ENCODE data around the gene MST1. TPM values are rescaled to one million over a fixed set of nuclear protein-coding genes. Genes with fewer than 3 reads are reported as not detected.

The MST1 gene
- total RNA-seq, result 1 to 10 TPM; 1.7 to 4.7 (median 3.8) TPM

- Histone ChIP-seq H3K27ac (replicated peaks in 1 of 4) (peak within 1 kb of the TSS; percentile 77 to 83 (median 82)), H3K36me3 (peaks cover 0 to 16% (median 4%) of the 10 kb centered on the region in 4 donors), H3K27me3 (peaks cover 0 to 35% (median 7%) of the 10 kb centered on the region in 4 donors), H3K9me3 (no peaks in the 10 kb centered on the region), H3K4me1 (peaks cover 30 to 60% (median 46%) of the 10 kb centered on the region in 4 donors), H3K4me3 (peak within 1 kb of the TSS; percentile 80 to 99 (median 90))
- TF ChIP-seq, protein P1, sequence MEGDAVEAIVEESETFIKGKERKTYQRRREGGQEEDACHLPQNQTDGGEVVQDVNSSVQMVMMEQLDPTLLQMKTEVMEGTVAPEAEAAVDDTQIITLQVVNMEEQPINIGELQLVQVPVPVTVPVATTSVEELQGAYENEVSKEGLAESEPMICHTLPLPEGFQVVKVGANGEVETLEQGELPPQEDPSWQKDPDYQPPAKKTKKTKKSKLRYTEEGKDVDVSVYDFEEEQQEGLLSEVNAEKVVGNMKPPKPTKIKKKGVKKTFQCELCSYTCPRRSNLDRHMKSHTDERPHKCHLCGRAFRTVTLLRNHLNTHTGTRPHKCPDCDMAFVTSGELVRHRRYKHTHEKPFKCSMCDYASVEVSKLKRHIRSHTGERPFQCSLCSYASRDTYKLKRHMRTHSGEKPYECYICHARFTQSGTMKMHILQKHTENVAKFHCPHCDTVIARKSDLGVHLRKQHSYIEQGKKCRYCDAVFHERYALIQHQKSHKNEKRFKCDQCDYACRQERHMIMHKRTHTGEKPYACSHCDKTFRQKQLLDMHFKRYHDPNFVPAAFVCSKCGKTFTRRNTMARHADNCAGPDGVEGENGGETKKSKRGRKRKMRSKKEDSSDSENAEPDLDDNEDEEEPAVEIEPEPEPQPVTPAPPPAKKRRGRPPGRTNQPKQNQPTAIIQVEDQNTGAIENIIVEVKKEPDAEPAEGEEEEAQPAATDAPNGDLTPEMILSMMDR (IDR thresholded peaks at IDR 0.05), result peak; percentile 29 to 37 (median 33)
- TF ChIP-seq POLR2AphosphoS5 (IDR thresholded peaks at IDR 0.05) (peak; percentile 86 to 87), POLR2A (IDR thresholded peaks at IDR 0.05; ENCODE audit: low read depth) (peak; percentile 6), EP300 (IDR thresholded peaks at IDR 0.05) (no peak)
- peak; percentile 97 for DNase-seq (ENCODE audit: extremely low spot score)
- 39% methylated on average over 2 of the region's 66 CpGs for WGBS
- intact Hi-C loops (cut with DNase I), result no loop called here
Measured at GRCh38 chr3:49689046-49689907, at the start of gene MST1, which contains the start of gene RNF123. MST1 (minus strand) TSS chr3:49689474; CDS start chr3:49688691, 783 bp downstream. RNF123 (plus strand) TSS chr3:49689557; CDS start chr3:49691166, 1,609 bp downstream.

GRCh38 chr3:49738067-49738713 is 48.9 kb upstream of the MST1 start:
- TF ChIP-seq POLR2A (IDR thresholded peaks at IDR 0.05; ENCODE audit: low read depth), result no peak
- no peak for TF ChIP-seq POLR2AphosphoS5 (IDR thresholded peaks at IDR 0.05)
- TF ChIP-seq, protein P1 (IDR thresholded peaks at IDR 0.05), result no peak
- TF ChIP-seq EP300 (IDR thresholded peaks at IDR 0.05), result no peak
- H3K4me1 ChIP-seq, result no peaks in the 10 kb centered on the region
- DNase-seq (ENCODE audit: extremely low spot score), result no peak
- H3K9me3 ChIP-seq, result no peaks in the 10 kb centered on the region
- H3K27ac ChIP-seq (replicated peaks in 1 of 4), result no peak overlapping the region
- no peak overlapping the region for H3K4me3 ChIP-seq
- H3K36me3 ChIP-seq, result peaks cover 35 to 73% (median 59%) of the 10 kb centered on the region in 4 donors
- intact Hi-C loops (cut with DNase I), result no loop called here
- 87% methylated on average over 11 of the region's 11 CpGs for WGBS
- no peaks in the 10 kb centered on the region for H3K27me3 ChIP-seq

- Histone ChIP-seq H3K27ac (replicated peaks in 1 of 4) (no peak overlapping the region), H3K27me3 (no peaks in the 10 kb centered on the region), H3K4me3 (no peak overlapping the region), H3K36me3 (peaks cover 53 to 95% (median 77%) of the 10 kb centered on the region in 4 donors), H3K9me3 (no peaks in the 10 kb centered on the region), H3K4me1 (no peaks in the 10 kb centered on the region)
- intact Hi-C loops (cut with DNase I), result no loop called here
- no peak for DNase-seq (ENCODE audit: extremely low spot score)
- WGBS, result 95% methylated on average over 6 of the region's 6 CpGs
- TF ChIP-seq EP300 (IDR thresholded peaks at IDR 0.05), result no peak
Measured at GRCh38 chr3:49734752-49735151, 45.5 kb upstream of the MST1 start.

DNA sequence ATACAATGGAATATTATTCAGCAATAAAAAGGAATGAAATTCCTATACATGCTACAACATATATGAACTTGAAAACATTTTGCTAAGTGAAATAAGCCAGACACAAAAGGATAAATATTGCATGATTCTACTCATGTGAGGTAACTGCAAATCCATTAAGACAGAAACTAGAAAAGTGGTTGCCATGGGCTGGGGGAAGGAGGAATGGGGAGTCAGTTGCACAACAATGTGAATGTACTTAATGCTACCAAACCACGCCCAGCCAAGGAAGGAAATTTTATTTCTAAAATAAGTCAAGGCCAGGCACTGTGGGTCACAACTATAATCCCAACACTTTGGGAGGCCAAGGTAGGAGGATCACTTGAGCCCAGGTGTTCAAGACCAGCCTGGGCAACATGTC is 44.3 kb upstream of the MST1 start:
- no peak for DNase-seq (ENCODE audit: extremely low spot score)
- Histone ChIP-seq H3K4me1 (no peaks in the 10 kb centered on the region), H3K27ac (replicated peaks in 1 of 4) (no peak overlapping the region), H3K27me3 (no peaks in the 10 kb centered on the region), H3K9me3 (no peaks in the 10 kb centered on the region), H3K36me3 (peaks cover 53 to 99% (median 79%) of the 10 kb centered on the region in 4 donors), H3K4me3 (no peak overlapping the region)
- intact Hi-C loops (cut with DNase I), result no loop called here
- no peak for TF ChIP-seq POLR2A (IDR thresholded peaks at IDR 0.05; ENCODE audit: low read depth)
- no peak for TF ChIP-seq EP300 (IDR thresholded peaks at IDR 0.05)
- TF ChIP-seq, protein P1 (IDR thresholded peaks at IDR 0.05), result no peak
- TF ChIP-seq POLR2AphosphoS5 (IDR thresholded peaks at IDR 0.05), result no peak
- 86% methylated on average over 1 of the region's 1 CpG for WGBS

- Histone ChIP-seq H3K4me1 (no peaks in the 10 kb centered on the region), H3K36me3 (peaks cover 55 to 99% (median 80%) of the 10 kb centered on the region in 4 donors), H3K27me3 (no peaks in the 10 kb centered on the region), H3K9me3 (no peaks in the 10 kb centered on the region), H3K4me3 (no peak overlapping the region), H3K27ac (replicated peaks in 1 of 4) (no peak overlapping the region)
- TF ChIP-seq, protein P1 (IDR thresholded peaks at IDR 0.05), result no peak
- TF ChIP-seq POLR2AphosphoS5 (IDR thresholded peaks at IDR 0.05) (no peak), POLR2A (IDR thresholded peaks at IDR 0.05; ENCODE audit: low read depth) (no peak), EP300 (IDR thresholded peaks at IDR 0.05) (no peak)
- intact Hi-C loops (cut with DNase I), result no loop called here
- DNase-seq (ENCODE audit: extremely low spot score), result no peak
- 90% methylated on average over 10 of the region's 11 CpGs for WGBS
Measured at GRCh38 chr3:49732597-49732996, 43.3 kb upstream of the MST1 start.

Measured in esophagus muscularis mucosa (tissue), 4 donors.